ENCODE results near the gene SELL. TPM values are rescaled to one million over a fixed set of nuclear protein-coding genes. Genes with fewer than 3 reads are reported as not detected.

SELL gene
- total and polyA plus RNA-seq, 9 donors: 0.36 to 11.0 (median 1.2) TPM

DNA sequence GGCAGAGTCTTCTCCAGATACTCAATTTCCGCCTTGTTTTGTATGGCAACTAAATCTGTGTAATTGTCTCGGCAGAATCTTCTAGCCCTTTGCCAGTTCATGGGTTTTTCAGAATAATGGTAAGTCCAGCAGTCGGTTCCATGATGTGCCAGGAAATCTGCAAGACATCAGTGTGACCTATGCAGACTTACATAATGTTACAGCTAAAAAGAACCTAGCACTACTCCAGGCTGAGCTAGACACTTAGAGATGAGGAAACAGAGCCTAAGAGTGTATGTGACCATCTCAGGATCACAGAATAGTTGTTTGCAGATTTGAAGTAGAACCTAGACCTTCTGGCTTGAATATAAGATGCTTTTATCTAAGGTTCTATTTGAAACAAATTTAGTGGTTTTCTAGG, 2.8 kb downstream of the SELL start:
- Histone ChIP-seq H3K36me3 (no peaks in the 10 kb centered on the region), H3K27me3 (no peaks in the 10 kb centered on the region), H3K27ac (no peak overlapping the region), H3K4me1 (ENCODE audit: insufficient read depth) (peaks cover 3% of the 10 kb centered on the region), H3K4me3 (no peak overlapping the region), H3K9me3 (no peaks in the 10 kb centered on the region)
- no peak for DNase-seq
- TF ChIP-seq, protein P1, sequence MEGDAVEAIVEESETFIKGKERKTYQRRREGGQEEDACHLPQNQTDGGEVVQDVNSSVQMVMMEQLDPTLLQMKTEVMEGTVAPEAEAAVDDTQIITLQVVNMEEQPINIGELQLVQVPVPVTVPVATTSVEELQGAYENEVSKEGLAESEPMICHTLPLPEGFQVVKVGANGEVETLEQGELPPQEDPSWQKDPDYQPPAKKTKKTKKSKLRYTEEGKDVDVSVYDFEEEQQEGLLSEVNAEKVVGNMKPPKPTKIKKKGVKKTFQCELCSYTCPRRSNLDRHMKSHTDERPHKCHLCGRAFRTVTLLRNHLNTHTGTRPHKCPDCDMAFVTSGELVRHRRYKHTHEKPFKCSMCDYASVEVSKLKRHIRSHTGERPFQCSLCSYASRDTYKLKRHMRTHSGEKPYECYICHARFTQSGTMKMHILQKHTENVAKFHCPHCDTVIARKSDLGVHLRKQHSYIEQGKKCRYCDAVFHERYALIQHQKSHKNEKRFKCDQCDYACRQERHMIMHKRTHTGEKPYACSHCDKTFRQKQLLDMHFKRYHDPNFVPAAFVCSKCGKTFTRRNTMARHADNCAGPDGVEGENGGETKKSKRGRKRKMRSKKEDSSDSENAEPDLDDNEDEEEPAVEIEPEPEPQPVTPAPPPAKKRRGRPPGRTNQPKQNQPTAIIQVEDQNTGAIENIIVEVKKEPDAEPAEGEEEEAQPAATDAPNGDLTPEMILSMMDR (IDR thresholded peaks at IDR 0.05): no peak
- TF ChIP-seq POLR2A (IDR thresholded peaks at IDR 0.05): no peak
- no peak for TF ChIP-seq EP300 (IDR thresholded peaks at IDR 0.05)
- 81 to 89% (median 82%) methylated on average over 3 of the region's 3 CpGs for WGBS, 3 donors
- intact Hi-C loops (cut with DNase I): no loop called here

DNA sequence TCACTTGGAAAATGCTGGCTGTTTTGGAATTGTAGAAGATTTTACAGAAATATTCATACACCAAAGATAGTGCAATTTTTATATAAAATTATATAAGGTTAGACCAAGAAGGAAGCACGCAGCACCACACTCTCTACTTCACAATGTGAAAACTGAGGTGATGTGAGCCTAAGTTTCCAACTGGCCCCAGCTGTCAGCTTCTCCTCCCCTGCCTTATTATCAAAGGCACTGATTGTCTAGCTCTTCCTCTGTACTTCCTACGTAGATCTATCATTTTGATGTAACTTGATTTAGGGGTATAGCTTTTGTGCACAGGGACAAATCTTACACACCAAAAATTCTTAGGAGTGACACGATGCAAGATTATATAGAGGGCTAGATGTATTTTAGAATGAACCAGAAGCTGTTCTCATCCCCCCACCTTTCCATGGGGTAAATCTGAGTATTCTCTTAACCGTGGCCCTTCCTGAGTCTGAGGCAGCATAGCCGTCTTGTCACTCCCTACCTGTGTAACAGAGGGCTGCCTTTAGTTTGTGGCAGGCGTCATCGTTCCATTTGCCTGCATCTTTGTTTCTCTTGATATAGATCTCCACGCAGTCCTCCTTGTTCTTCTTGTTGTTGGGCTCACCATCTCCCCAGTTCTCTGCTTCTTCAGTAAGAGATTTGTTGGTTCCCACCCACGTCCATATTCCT, 3.4 kb downstream of the SELL start:
- Histone ChIP-seq H3K27me3 (no peaks in the 10 kb centered on the region), H3K4me3 (no peak overlapping the region), H3K9me3 (no peaks in the 10 kb centered on the region), H3K4me1 (ENCODE audit: insufficient read depth) (peaks cover 3% of the 10 kb centered on the region), H3K27ac (no peak overlapping the region), H3K36me3 (no peaks in the 10 kb centered on the region)
- 62 to 75% (median 62%) methylated on average over 9 of the region's 9 CpGs for WGBS, 3 donors
- TF ChIP-seq EP300 (IDR thresholded peaks at IDR 0.05) (no peak), POLR2A (IDR thresholded peaks at IDR 0.05) (no peak)
- TF ChIP-seq, protein P1 (IDR thresholded peaks at IDR 0.05): no peak
- intact Hi-C loops (cut with DNase I): no loop called here
- no peak for DNase-seq

DNA sequence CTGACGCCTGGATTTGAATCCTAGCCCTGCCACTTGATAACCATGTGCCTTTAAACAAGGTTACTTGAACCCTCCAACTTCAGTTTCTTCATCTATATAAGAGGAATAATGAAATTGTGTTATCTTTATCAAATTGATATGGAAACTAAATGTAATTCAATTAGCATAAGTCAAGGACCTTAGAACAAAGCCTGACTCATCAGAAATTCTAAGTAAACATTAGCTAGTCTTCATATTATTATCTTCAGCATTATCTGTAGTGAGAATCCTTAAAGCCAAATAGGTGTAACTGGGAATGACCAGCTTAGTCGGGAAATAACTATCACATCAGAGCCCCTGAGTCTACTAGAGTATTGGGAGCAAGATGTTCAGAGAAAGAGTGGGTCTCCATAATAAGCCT, 6.6 kb downstream of the SELL start:
- Histone ChIP-seq H3K9me3 (no peaks in the 10 kb centered on the region), H3K4me3 (no peak overlapping the region), H3K27me3 (no peaks in the 10 kb centered on the region), H3K27ac (no peak overlapping the region), H3K36me3 (no peaks in the 10 kb centered on the region), H3K4me1 (ENCODE audit: insufficient read depth) (no peaks in the 10 kb centered on the region)
- 63 to 89% (median 72%) methylated on average over 2 of the region's 2 CpGs for WGBS, 3 donors
- no peak for DNase-seq
- intact Hi-C loops (cut with DNase I): no loop called here
- no peak for TF ChIP-seq EP300 (IDR thresholded peaks at IDR 0.05)
- no peak for TF ChIP-seq POLR2A (IDR thresholded peaks at IDR 0.05)
- TF ChIP-seq, protein P1 (IDR thresholded peaks at IDR 0.05): no peak

DNA sequence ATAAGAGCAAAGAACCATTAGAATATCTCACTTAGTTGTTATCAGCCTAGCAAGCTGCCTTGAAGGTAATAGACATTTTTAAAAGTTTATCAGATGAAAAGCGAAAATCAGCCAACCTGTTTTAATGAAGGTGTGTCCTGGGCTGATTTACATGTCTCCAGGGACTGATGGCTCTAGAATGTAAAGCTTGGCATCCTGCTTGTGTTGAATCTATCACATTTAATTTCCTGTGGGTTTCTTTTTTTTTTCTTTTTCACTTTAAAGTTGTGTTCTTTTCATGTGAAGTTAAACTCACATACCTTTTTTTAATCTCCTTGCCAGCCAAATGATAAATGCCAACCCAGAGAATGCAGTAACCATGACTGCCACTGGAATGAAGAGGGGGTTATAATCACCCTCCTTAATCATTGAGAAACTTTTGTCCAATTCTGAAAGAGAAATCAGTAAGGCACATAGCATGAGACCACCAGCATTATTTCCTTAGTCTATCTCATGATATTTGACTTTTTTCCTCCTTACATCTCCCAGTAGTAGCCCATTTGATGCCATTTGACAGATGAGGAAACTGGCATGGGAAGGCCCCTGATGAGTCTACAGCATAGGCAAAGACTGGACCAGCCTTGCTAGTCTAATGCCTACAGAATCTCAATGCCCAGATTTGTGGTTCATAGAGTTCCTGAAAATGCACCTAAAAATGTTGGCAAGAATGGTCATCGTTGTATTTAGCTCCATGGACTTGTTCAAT, 10.0 kb downstream of the SELL start:
- intact Hi-C loops (cut with DNase I): no loop called here
- H3K4me3 ChIP-seq: no peak overlapping the region
- no peak overlapping the region for H3K27ac ChIP-seq
- no peaks in the 10 kb centered on the region for H3K27me3 ChIP-seq
- TF ChIP-seq, protein P1 (IDR thresholded peaks at IDR 0.05): no peak
- TF ChIP-seq EP300 (IDR thresholded peaks at IDR 0.05): no peak
- no peak for TF ChIP-seq POLR2A (IDR thresholded peaks at IDR 0.05)
- WGBS, 3 donors: 87 to 88% (median 88%) methylated on average over 2 of the region's 2 CpGs
- no peaks in the 10 kb centered on the region for H3K4me1 ChIP-seq (ENCODE audit: insufficient read depth)
- H3K36me3 ChIP-seq: no peaks in the 10 kb centered on the region
- no peak for DNase-seq
- no peaks in the 10 kb centered on the region for H3K9me3 ChIP-seq

Data from ovary (tissue), 9 donors.